H9 (cell line): ENCODE data around the gene MRPL20. TPM values are rescaled to one million over a fixed set of nuclear protein-coding genes. Genes with fewer than 3 reads are reported as not detected.

Source experiments
- DNase-seq: peaks from one replicate; pipeline ENCODE4 v3.0.0-alpha.2; 2017
- H2AFZ ChIP-seq: one replicate; pipeline ENCODE4 v1.6.1; 2013; ENCODE audit warnings: mild to moderate bottlenecking, low read length, control low read depth, moderate library complexity
- H2AK5ac ChIP-seq: 2 replicates; pipeline ENCODE4 v1.6.1; 2013; ENCODE audit warnings: low read length, control low read depth, mixed read lengths; ENCODE audit not compliant: insufficient read length
- H2BK120ac ChIP-seq: one replicate; pipeline ENCODE4 v1.6.1; 2013; ENCODE audit warnings: low read depth, mild to moderate bottlenecking, low read length, control low read depth, inconsistent platforms; ENCODE audit not compliant: poor library complexity, severe bottlenecking
- H2BK12ac ChIP-seq: 2 replicates; pipeline ENCODE4 v1.6.1; 2013; ENCODE audit warnings: low read length, control low read depth, mixed read lengths, low read depth; ENCODE audit not compliant: insufficient read length
- H2BK15ac ChIP-seq: 2 replicates; pipeline ENCODE4 v1.6.1; 2013; ENCODE audit warnings: low read depth, low read length, control low read depth
- H2BK20ac ChIP-seq: one replicate; pipeline ENCODE4 v1.6.1; 2013; ENCODE audit warnings: low read depth, mild to moderate bottlenecking, low read length, control low read depth, inconsistent platforms; ENCODE audit not compliant: poor library complexity, severe bottlenecking
- H2BK5ac ChIP-seq: 2 replicates; pipeline ENCODE4 v1.6.1; 2013; ENCODE audit warnings: low read length, control low read depth, mixed read lengths; ENCODE audit not compliant: insufficient read length
- H3K14ac ChIP-seq: 2 replicates; pipeline ENCODE4 v1.6.1; 2013; ENCODE audit warnings: low read length, control low read depth; ENCODE audit not compliant: insufficient read depth
- H3K18ac ChIP-seq: 2 replicates; pipeline ENCODE4 v1.6.1; 2013; ENCODE audit warnings: low read depth, mild to moderate bottlenecking, mixed read lengths, low read length, control low read depth; ENCODE audit not compliant: insufficient read length
- H3K23ac ChIP-seq: 2 replicates; pipeline ENCODE4 v1.6.1; 2013; ENCODE audit warnings: low read length, control low read depth, mixed read lengths, low read depth; ENCODE audit not compliant: insufficient read length
- H3K23me2 ChIP-seq: 2 replicates; pipeline ENCODE4 v1.6.1; 2013; ENCODE audit warnings: low read depth, mild to moderate bottlenecking, mixed read lengths, low read length, control low read depth; ENCODE audit not compliant: insufficient read length, poor library complexity, severe bottlenecking
- H3K27ac ChIP-seq: 2 replicates; pipeline ENCODE4 v1.5.1; 2013; ENCODE audit warnings: low read length, control low read depth, mixed read lengths, low read depth; ENCODE audit not compliant: insufficient read length
- H3K27me3 ChIP-seq: 2 replicates; pipeline ENCODE4 v1.6.1; 2013; ENCODE audit warnings: low read length, control low read depth, inconsistent platforms; ENCODE audit not compliant: insufficient read depth
- H3K4ac ChIP-seq: 2 replicates; pipeline ENCODE4 v1.6.1; 2013; ENCODE audit warnings: low read depth, mild to moderate bottlenecking, control low read depth, inconsistent platforms, low read length, moderate library complexity
- H3K4me1 ChIP-seq: 2 replicates; pipeline ENCODE4 v1.6.1; 2013; ENCODE audit warnings: low read length, control low read depth, inconsistent platforms; ENCODE audit not compliant: insufficient read depth
- H3K4me2 ChIP-seq: 2 replicates; pipeline ENCODE4 v1.6.1; 2013; ENCODE audit warnings: low read length, control low read depth, mixed read lengths; ENCODE audit not compliant: insufficient read length, insufficient read depth
- H3K56ac ChIP-seq: 2 replicates; pipeline ENCODE4 v1.6.1; 2013; ENCODE audit warnings: low read depth, mild to moderate bottlenecking, mixed read lengths, low read length, control low read depth; ENCODE audit not compliant: insufficient read length
- H3K79me1 ChIP-seq: 2 replicates; pipeline ENCODE4 v1.6.1; 2013; ENCODE audit warnings: low read depth, mild to moderate bottlenecking, moderate library complexity, low read length, control low read depth, inconsistent platforms; ENCODE audit not compliant: insufficient read depth, poor library complexity, severe bottlenecking
- H3K79me2 ChIP-seq: 2 replicates; pipeline ENCODE4 v1.6.1; 2013; ENCODE audit warnings: low read length, control low read depth, inconsistent platforms; ENCODE audit not compliant: insufficient read depth
- H3K9ac ChIP-seq: 2 replicates; pipeline ENCODE4 v1.6.1; 2013; ENCODE audit warnings: low read length, control low read depth, mixed read lengths; ENCODE audit not compliant: insufficient read length; ENCODE audit errors: extremely low read depth
- H3K9me3 ChIP-seq: one replicate; pipeline ENCODE4 v1.6.1; 2013; ENCODE audit warnings: low read depth, low read length, inconsistent platforms; ENCODE audit not compliant: control insufficient read depth
- H3T11ph ChIP-seq: one replicate; pipeline ENCODE4 v1.6.1; 2013; ENCODE audit warnings: mild to moderate bottlenecking, low read length, control low read depth, inconsistent platforms
- H4K20me1 ChIP-seq: one replicate; pipeline ENCODE4 v1.6.1; 2013; ENCODE audit not compliant: control insufficient read depth, insufficient read length, insufficient read depth
- H4K5ac ChIP-seq: 2 replicates; pipeline ENCODE4 v1.6.1; 2013; ENCODE audit warnings: low read depth, mild to moderate bottlenecking, mixed read lengths, low read length, control low read depth; ENCODE audit not compliant: insufficient read length
- H4K8ac ChIP-seq: replicated peaks from 2 replicates; pipeline ENCODE4 v1.6.1; 2013; ENCODE audit warnings: low read length, control low read depth, mixed read lengths, low read depth; ENCODE audit not compliant: insufficient read length
- H4K91ac ChIP-seq: 2 replicates; pipeline ENCODE4 v1.6.1; 2013; ENCODE audit warnings: low read depth, mild to moderate bottlenecking, moderate library complexity, mixed read lengths, low read length, control low read depth; ENCODE audit not compliant: insufficient read length
- H3K27ac Mint-ChIP-seq, 3 experiments: 2 replicates in 2 of 3; 3 replicates in 1 of 3; pipeline ENCODE4 v1.8.0; 2020 to 2021; ENCODE audit warnings: mixed read lengths in 3 of 3, mild to moderate bottlenecking in 1 of 3, moderate library complexity in 1 of 3
- H3K27me3 Mint-ChIP-seq: 2 replicates; pipeline ENCODE4 v1.8.0; 2021; ENCODE audit warnings: low read depth, mild to moderate bottlenecking, moderate library complexity, mixed read lengths
- H3K36me3 Mint-ChIP-seq, 3 experiments: 2 replicates in 2 of 3; 3 replicates in 1 of 3; pipeline ENCODE4 v1.8.0; 2020 to 2021; ENCODE audit warnings: low read depth in 3 of 3, mixed read lengths in 3 of 3; ENCODE audit not compliant: insufficient read depth in 1 of 3
- H3K4me1 Mint-ChIP-seq, 2 experiments: 2 replicates each; pipeline ENCODE4 v1.8.0; 2020; ENCODE audit warnings: mixed read lengths in 2 of 2
- H3K4me3 Mint-ChIP-seq, 2 experiments: 2 replicates in 1 of 2; 3 replicates in 1 of 2; pipeline ENCODE4 v1.8.0; 2020 to 2021; ENCODE audit warnings: mild to moderate bottlenecking in 2 of 2, mixed read lengths in 2 of 2, moderate library complexity in 1 of 2
- H3K9me3 Mint-ChIP-seq, 2 experiments: 2 replicates in 1 of 2; 3 replicates in 1 of 2; pipeline ENCODE4 v1.8.0; 2020; ENCODE audit warnings: mild to moderate bottlenecking in 2 of 2, mixed read lengths in 2 of 2, moderate library complexity in 1 of 2
- WGBS: extraction: QIAGEN DNeasy Blood & Tissue Kit; methylation state at CpG from one replicate; pipeline ENCODE4 v1.1.7; 2013; ENCODE audit warnings: missing lambda C conversion rate, low lambda C conversion rate, mixed read lengths; ENCODE audit not compliant: insufficient read length; ENCODE audit errors: extremely low coverage; 5-methylcytosine and 5-hydroxymethylcytosine counted together
- total RNA-seq: library from RNA; stranded (reverse); gene quantifications from 2 replicates; pipeline ENCODE4 v1.2.1, GENCODE V29; 2021
- TF ChIP-seq, protein P1 (sequence below): fragments of 200-600 bp; sonication (generic); conservative IDR thresholded peaks from 3 replicates; pipeline ENCODE4 v1.8.0; 2021; ENCODE audit warnings: antibody characterized with exemption, mild to moderate bottlenecking

MRPL20 gene
- total RNA-seq, 1 experiment from 2014 or later, result 162 TPM

DNA sequence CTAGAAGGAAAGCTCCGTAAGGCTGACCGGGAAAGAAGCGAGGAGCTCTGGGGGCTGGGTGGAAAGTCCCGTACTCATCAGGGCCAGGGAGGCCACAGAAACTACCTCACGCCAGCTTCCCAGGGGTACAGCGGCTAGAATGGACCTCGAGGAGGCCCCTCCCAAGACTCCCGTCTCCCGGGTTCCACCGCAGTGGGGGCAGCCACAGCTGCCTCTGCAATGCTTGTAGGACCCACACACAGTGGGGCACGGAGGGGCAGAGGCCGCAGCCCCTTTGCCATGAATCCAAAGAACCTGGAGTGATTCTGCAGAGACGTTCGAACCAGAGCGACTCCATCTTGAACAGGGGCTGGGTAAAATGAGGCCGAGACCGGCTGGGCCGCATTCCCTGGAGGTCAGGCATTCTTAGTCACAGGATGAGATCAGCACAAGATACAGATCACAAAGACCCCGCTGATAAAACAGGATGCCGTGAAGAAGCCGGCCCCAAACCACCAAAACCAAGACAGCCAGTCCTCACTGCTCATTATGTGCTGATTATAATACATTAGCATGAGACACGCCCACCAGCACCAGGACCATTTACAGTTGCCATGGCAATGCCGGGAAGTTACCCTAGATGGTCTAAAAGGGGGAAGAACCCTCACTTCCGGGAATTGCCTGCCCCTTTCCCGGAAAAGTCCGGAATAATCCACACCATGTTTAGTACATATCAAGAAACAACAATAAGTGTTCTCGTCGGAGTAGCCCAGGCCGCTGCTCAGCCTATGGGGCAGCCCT, 15.6 kb upstream of the MRPL20 start:
- Histone ChIP-seq H3K79me2 (no peaks in the 10 kb centered on the region), H3K18ac (no peak overlapping the region), H3K23ac (no peak overlapping the region), H3K4me2 (no peak overlapping the region), H3K14ac (peak overlapping the region; percentile 24; the same call in 1 of the 2 replicates), H2BK5ac (no peak overlapping the region), H3K56ac (no peak overlapping the region), H3K79me1 (no peaks in the 10 kb centered on the region), H2BK20ac (no peak overlapping the region), H4K91ac (no peak overlapping the region), H3K9me3 (no peaks in the 10 kb centered on the region), H4K8ac (no peak overlapping the region), H2AK5ac (no peak overlapping the region), H4K5ac (no peak overlapping the region), H3T11ph (no peak overlapping the region), H4K20me1 (no peaks in the 10 kb centered on the region), H3K23me2 (peaks cover 3% of the 10 kb centered on the region), H2BK120ac (no peak overlapping the region), H3K4ac (no peak overlapping the region), H2BK12ac (no peak overlapping the region), H3K9ac (no peak overlapping the region), H2BK15ac (no peak overlapping the region), H3K27me3 (no peaks in the 10 kb centered on the region), H2AFZ (no peak overlapping the region), H3K27ac (no peak overlapping the region), H3K4me1 (peaks cover 5% of the 10 kb centered on the region; the same call in 1 of the 2 replicates)
- Mint-ChIP-seq H3K9me3 (no peaks in the 10 kb centered on the region), H3K27me3 (no peaks in the 10 kb centered on the region), H3K27ac (peak overlapping the region in 2 of 3 experiments; percentile 83 to 91; a peak in 6 of 7 replicates), H3K4me3 (no peak overlapping the region; a peak in 1 of 5 replicates), H3K4me1 (peaks cover 33 to 55% of the 10 kb centered on the region in 2 experiments), H3K36me3 (no peaks in the 10 kb centered on the region; a peak in 2 of 7 replicates)
- TF ChIP-seq, protein P1, sequence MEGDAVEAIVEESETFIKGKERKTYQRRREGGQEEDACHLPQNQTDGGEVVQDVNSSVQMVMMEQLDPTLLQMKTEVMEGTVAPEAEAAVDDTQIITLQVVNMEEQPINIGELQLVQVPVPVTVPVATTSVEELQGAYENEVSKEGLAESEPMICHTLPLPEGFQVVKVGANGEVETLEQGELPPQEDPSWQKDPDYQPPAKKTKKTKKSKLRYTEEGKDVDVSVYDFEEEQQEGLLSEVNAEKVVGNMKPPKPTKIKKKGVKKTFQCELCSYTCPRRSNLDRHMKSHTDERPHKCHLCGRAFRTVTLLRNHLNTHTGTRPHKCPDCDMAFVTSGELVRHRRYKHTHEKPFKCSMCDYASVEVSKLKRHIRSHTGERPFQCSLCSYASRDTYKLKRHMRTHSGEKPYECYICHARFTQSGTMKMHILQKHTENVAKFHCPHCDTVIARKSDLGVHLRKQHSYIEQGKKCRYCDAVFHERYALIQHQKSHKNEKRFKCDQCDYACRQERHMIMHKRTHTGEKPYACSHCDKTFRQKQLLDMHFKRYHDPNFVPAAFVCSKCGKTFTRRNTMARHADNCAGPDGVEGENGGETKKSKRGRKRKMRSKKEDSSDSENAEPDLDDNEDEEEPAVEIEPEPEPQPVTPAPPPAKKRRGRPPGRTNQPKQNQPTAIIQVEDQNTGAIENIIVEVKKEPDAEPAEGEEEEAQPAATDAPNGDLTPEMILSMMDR, result no peak
- peak; percentile 79 for DNase-seq
- no CpG with 5 or more reads among the region's 29 CpGs for WGBS
